ENCODE results near the gene MEN1.

GRCh38 chr11:64758330-64759079 is 51.8 kb downstream of the MEN1 start:
- TF ChIP-seq EZH2 (IDR thresholded peaks at IDR 0.05; ENCODE audit: low read depth) (no peak), CTCF (conservative IDR thresholded peaks at IDR 0.05) (no peak)
